OCI-LY3 (cell line): Measurements from ENCODE around the gene KIRREL1.
A peak's percentile ranks its signal among the peaks of the same experiment; 100 is the strongest.

ENCODE experiments used
- H2AFZ ChIP-seq: fragments of 200-600, 300-600 bp; shearing (Covaris generic); 2 replicates; pipeline ENCODE4 v1.6.0; 2014; ENCODE audit warnings: antibody characterized with exemption, low read depth, low read length
- H3K27ac ChIP-seq: fragments of 200-600, 300-600 bp; sonication (generic); 2 replicates; pipeline ENCODE4 v1.5.1; 2014; ENCODE audit warnings: mild to moderate bottlenecking, low read length, moderate library complexity, mixed read lengths
- H3K27me3 ChIP-seq: fragments of 200-600, 300-600 bp; sonication (generic); 2 replicates; pipeline ENCODE4 v1.6.1; 2014; ENCODE audit warnings: low read depth, low read length, mixed read lengths
- H3K36me3 ChIP-seq: fragments of 200-600, 300-600 bp; sonication (generic); replicated peaks from 2 replicates; pipeline ENCODE3; 2014; ENCODE audit warnings: low read depth, low read length, mixed read lengths
- H3K4me1 ChIP-seq: fragments of 300-600, 200-600 bp; sonication (generic); 2 replicates; pipeline ENCODE4 v1.6.1; 2014; ENCODE audit warnings: low read length, mixed read lengths
- H3K4me2 ChIP-seq: fragments of 200-600, 300-600 bp; sonication (generic); 2 replicates; pipeline ENCODE4 v1.6.1; 2014; ENCODE audit warnings: low read length, mixed read lengths
- H3K4me3 ChIP-seq: fragments of 300-600, 200-600 bp; sonication (generic); 2 replicates; pipeline ENCODE4 v1.5.1; 2014; ENCODE audit warnings: antibody characterized with exemption, mild to moderate bottlenecking, low read length, moderate library complexity
- H3K79me2 ChIP-seq: fragments of 300-600, 200-600 bp; shearing (Covaris generic); 2 replicates; pipeline ENCODE4 v1.6.1; 2014; ENCODE audit warnings: mild to moderate bottlenecking, low read length, mixed read lengths
- H3K9ac ChIP-seq: fragments of 300-600, 200-600 bp; shearing (Covaris generic); 2 replicates; pipeline ENCODE4 v1.6.0; 2014; ENCODE audit warnings: mild to moderate bottlenecking, low read length, moderate library complexity
- H3K9me3 ChIP-seq: fragments of 200-600, 300-600 bp; shearing (Covaris generic); 2 replicates; pipeline ENCODE4 v1.6.1; 2014; ENCODE audit warnings: low read length, mixed read lengths; ENCODE audit not compliant: insufficient read depth
- H4K20me1 ChIP-seq: fragments of 200-600, 300-600 bp; sonication (generic); 2 replicates; pipeline ENCODE4 v1.6.1; 2016; ENCODE audit warnings: low read length, mixed read lengths; ENCODE audit not compliant: insufficient read depth
- CTCF ChIP-seq: fragments of 200-600, 300-600 bp; sonication (generic); IDR thresholded peaks from 2 replicates; pipeline ENCODE4 v1.5.1; 2014; ENCODE audit warnings: antibody characterized with exemption, low read length, low read depth
- EZH2phosphoT487 ChIP-seq: fragments of 200-600 bp; shearing (Covaris generic); IDR thresholded peaks from 2 replicates; pipeline ENCODE4 v1.6.1; 2018; ENCODE audit warnings: antibody characterized with exemption, mixed run types, low read depth

KIRREL1 gene

DNA sequence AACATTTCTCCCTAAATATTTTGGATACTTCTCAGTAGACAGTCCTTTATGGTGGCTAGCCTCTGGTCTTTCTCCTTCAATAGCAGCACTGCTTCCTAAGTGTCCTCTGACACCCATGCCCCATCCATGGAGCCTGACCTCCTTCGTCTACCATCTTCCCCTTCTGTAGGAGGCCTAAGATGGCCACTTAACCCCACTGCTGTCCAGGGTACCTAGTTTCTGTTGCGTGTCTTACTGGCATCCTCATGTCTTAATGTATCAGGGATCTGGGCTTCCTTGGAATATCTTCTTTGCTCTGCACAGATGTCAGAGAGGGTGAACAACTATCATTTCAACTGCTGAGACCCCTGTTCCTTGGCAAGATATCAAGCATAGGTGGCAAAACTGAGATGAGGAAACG, 5.4 kb upstream of the KIRREL1 start:
- Histone ChIP-seq H3K4me2 (no peak overlapping the region), H3K27ac (no peak overlapping the region), H3K79me2 (no peaks in the 10 kb centered on the region), H3K9ac (no peak overlapping the region), H4K20me1 (no peaks in the 10 kb centered on the region), H3K9me3 (no peaks in the 10 kb centered on the region), H3K27me3 (peaks cover 66% of the 10 kb centered on the region), H3K36me3 (no peaks in the 10 kb centered on the region), H3K4me3 (no peak overlapping the region), H3K4me1 (no peaks in the 10 kb centered on the region), H2AFZ (no peak overlapping the region)
- TF ChIP-seq EZH2phosphoT487: no peak
- TF ChIP-seq CTCF: no peak

DNA sequence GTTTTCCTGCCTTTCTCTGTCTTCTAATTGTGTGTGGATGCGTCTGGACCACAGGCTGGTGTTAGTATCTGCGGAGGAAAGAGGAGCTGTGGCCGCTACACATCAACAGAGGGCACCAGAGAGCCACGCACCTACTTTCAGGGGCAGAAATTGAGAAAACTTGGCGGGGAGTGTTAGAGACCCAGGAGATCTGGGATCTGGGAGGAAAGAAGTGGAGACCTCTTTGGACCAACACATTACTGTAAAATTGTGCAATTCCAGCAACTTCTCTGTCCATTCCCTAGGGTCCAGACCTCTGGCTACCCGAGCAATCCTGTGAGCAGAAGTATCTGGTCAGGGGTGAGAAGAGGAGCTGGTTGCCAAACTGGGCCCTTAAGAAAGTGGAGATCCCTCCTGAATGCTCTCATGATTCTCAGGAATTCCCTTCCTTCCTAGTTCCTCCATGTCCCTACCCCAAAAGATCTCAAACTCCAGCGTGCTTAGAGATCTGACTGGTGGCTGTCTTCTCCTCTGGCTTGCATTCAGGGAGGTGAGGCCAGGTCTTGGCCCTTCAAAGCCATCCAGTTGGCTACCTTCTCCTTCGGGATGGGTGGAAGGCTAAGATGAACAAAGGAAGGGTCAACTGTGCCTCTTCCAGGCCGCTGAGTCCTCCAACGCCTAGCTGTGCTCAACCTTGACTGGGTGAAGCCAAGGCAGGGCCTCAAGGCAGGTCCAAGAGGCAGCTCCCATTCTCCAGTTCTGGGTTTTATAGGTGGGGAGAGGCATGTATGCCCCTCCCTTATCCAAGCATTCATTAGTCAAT, 1.2 kb upstream of the KIRREL1 start:
- Histone ChIP-seq H3K79me2 (no peaks in the 10 kb centered on the region), H2AFZ (no peak overlapping the region), H4K20me1 (no peaks in the 10 kb centered on the region), H3K27me3 (peaks cover 62% of the 10 kb centered on the region), H3K9ac (no peak overlapping the region), H3K4me3 (no peak overlapping the region), H3K27ac (no peak overlapping the region), H3K9me3 (no peaks in the 10 kb centered on the region), H3K4me2 (no peak overlapping the region; the same call in 1 of the 2 replicates), H3K4me1 (no peaks in the 10 kb centered on the region), H3K36me3 (no peaks in the 10 kb centered on the region)
- TF ChIP-seq CTCF (peak; percentile 97), EZH2phosphoT487 (no peak)

- Histone ChIP-seq H2AFZ (no peak overlapping the region), H3K4me2 (no peak overlapping the region), H3K4me3 (no peak overlapping the region)
These were observed 655 bp upstream of the KIRREL1 start for GRCh38 chr1:157992833-157993146.

More at GRCh38 chr1:157992833-157993146, 655 bp upstream of the KIRREL1 start:
- no peaks in the 10 kb centered on the region for H4K20me1 ChIP-seq
- H3K4me1 ChIP-seq: no peaks in the 10 kb centered on the region
- no peaks in the 10 kb centered on the region for H3K79me2 ChIP-seq
- no peaks in the 10 kb centered on the region for H3K36me3 ChIP-seq
- no peak overlapping the region for H3K9ac ChIP-seq
- peaks cover 61% of the 10 kb centered on the region for H3K27me3 ChIP-seq
- TF ChIP-seq EZH2phosphoT487 (no peak), CTCF (no peak)
- no peaks in the 10 kb centered on the region for H3K9me3 ChIP-seq
- no peak overlapping the region for H3K27ac ChIP-seq
